Neutrophil (primary cell): Measurements from ENCODE around the gene HLA-DQA1.
"Not testable (repeated sequence)": the region's sequence is repeated elsewhere in the genome, so short reads cannot be mapped to it uniquely, and the experiment has no call there.

Source experiments
- H3K27ac ChIP-seq: fragments of 200-600 bp; sonication (generic); 2 replicates; pipeline ENCODE4 v1.5.1; 2016; ENCODE audit warnings: mild to moderate bottlenecking, moderate library complexity
- H3K27me3 ChIP-seq: fragments of 200-600 bp; sonication (generic); 2 replicates; pipeline ENCODE4 v1.6.0; 2016; ENCODE audit warnings: mild to moderate bottlenecking
- H3K36me3 ChIP-seq: fragments of 200-600 bp; sonication (generic); 2 replicates; pipeline ENCODE4 v1.5.1; 2017
- H3K4me1 ChIP-seq, 2 experiments: fragments of 200-600 bp in 1 of 2; sonication (generic) in 1 of 2; 1 replicate in 1 of 2; 2 replicates in 1 of 2; pipeline versions ENCODE4 v1.5.1 to v1.6.1; 2013 to 2016; ENCODE audit warnings: low read depth in 1 of 2, low read length in 1 of 2, mild to moderate bottlenecking in 1 of 2, moderate library complexity in 1 of 2; ENCODE audit not compliant: control insufficient read depth in 1 of 2, insufficient read depth in 1 of 2
- H3K4me3 ChIP-seq, 2 experiments: fragments of 200-600 bp in 1 of 2; sonication (generic) in 1 of 2; 1 replicate in 1 of 2; 2 replicates in 1 of 2; pipeline ENCODE4 v1.5.1; 2013 to 2016; ENCODE audit warnings: low read depth in 1 of 2, low read length in 1 of 2, mild to moderate bottlenecking in 1 of 2, moderate library complexity in 1 of 2
- H3K9me3 ChIP-seq: fragments of 200-600 bp; sonication (generic); 2 replicates; pipeline ENCODE4 v1.5.1; 2016
- CTCF ChIP-seq: fragments of 200-600 bp; sonication (generic); IDR thresholded peaks from 2 replicates; pipeline ENCODE4 v1.5.1; 2016; ENCODE audit warnings: antibody characterized with exemption

HLA-DQA1 gene

GRCh38 chr6:32627831-32628230 lies 9.4 kb upstream of the HLA-DQA1 start:
- no peak for TF ChIP-seq CTCF
- no peak overlapping the region for H3K27ac ChIP-seq

GRCh38 chr6:32629793-32630192 lies 7.4 kb upstream of the HLA-DQA1 start:
- H3K4me3 ChIP-seq, H3K4me1 ChIP-seq, H3K36me3 ChIP-seq, H3K9me3 ChIP-seq, H3K27ac ChIP-seq: not testable (repeated sequence)
- peaks cover 11% of the 10 kb centered on the region for H3K27me3 ChIP-seq

More at GRCh38 chr6:32627831-32628230, 9.4 kb upstream of the HLA-DQA1 start:
- H3K27me3 ChIP-seq = peaks cover 4% of the 10 kb centered on the region
- no peaks in the 10 kb centered on the region for H3K36me3 ChIP-seq
- no peak overlapping the region for H3K4me3 ChIP-seq
- H3K4me1 ChIP-seq = peaks cover 11% of the 10 kb centered on the region in 2 experiments
- no peaks in the 10 kb centered on the region for H3K9me3 ChIP-seq

- H3K27ac ChIP-seq = no peak overlapping the region
- no peaks in the 10 kb centered on the region for H3K9me3 ChIP-seq
- no peak overlapping the region for H3K4me3 ChIP-seq
- no peaks in the 10 kb centered on the region for H3K36me3 ChIP-seq
- peaks cover 42% of the 10 kb centered on the region for H3K27me3 ChIP-seq
- no peak for TF ChIP-seq CTCF
- no peaks in the 10 kb centered on the region for H3K4me1 ChIP-seq
These were observed 1.6 kb upstream of the HLA-DQA1 start for GRCh38 chr6:32635526-32636123.

- H3K4me3 ChIP-seq = no peak overlapping the region
- H3K9me3 ChIP-seq = no peaks in the 10 kb centered on the region
- peaks cover 42% of the 10 kb centered on the region for H3K27me3 ChIP-seq
- no peaks in the 10 kb centered on the region for H3K36me3 ChIP-seq
- no peaks in the 10 kb centered on the region for H3K4me1 ChIP-seq
- TF ChIP-seq CTCF = no peak
- H3K27ac ChIP-seq = no peak overlapping the region
These were observed 677 bp downstream of the HLA-DQA1 start for GRCh38 chr6:32637883-32638282.

- Histone ChIP-seq H3K27me3 (peaks cover 42% of the 10 kb centered on the region), H3K27ac (no peak overlapping the region), H3K36me3 (no peaks in the 10 kb centered on the region), H3K9me3 (no peaks in the 10 kb centered on the region), H3K4me3 (no peak overlapping the region), H3K4me1 (no peaks in the 10 kb centered on the region)
- no peak for TF ChIP-seq CTCF
These were observed 1.5 kb downstream of the HLA-DQA1 start for GRCh38 chr6:32638532-32639219.
